Daoy (cell line): Measurements from ENCODE around the gene ACAD9. TPM values are rescaled to one million over a fixed set of nuclear protein-coding genes. Genes with fewer than 3 reads are reported as not detected.

ENCODE experiments used
- DNase-seq: peaks from one replicate; pipeline ENCODE4 v3.0.0-alpha.2; 2015; ENCODE audit warnings: low read depth
- total RNA-seq: library from RNA; depleted of rRNA; stranded (reverse); fragments of >200 nt; shearing (Covaris generic); gene quantifications from 2 replicates; pipeline ENCODE4 v1.2.3, GENCODE V29; 2014; rRNA removed

ACAD9 gene
- total RNA-seq, 1 experiment from 2014 or later, result 34.7 TPM

- DNase-seq, result no peak
Measured at GRCh38 chr3:128933922-128934253, 54.5 kb downstream of the ACAD9 start.

- no peak for DNase-seq
Measured at GRCh38 chr3:128935922-128936321, 56.5 kb downstream of the ACAD9 start.

GRCh38 chr3:128936341-128936740 lies 56.9 kb downstream of the ACAD9 start:
- DNase-seq, result no peak

GRCh38 chr3:128940252-128940651 lies 60.8 kb downstream of the ACAD9 start:
- no peak for DNase-seq

- no peak for DNase-seq
Measured at GRCh38 chr3:128942161-128942952, 62.9 kb downstream of the ACAD9 start.

GRCh38 chr3:128945041-128945877 lies 65.8 kb downstream of the ACAD9 start:
- DNase-seq, result no peak

GRCh38 chr3:128945878-128946175 lies 66.4 kb downstream of the ACAD9 start:
- no peak for DNase-seq

GRCh38 chr3:128946411-128946810 lies 67.0 kb downstream of the ACAD9 start:
- DNase-seq, result peak; percentile 25

- DNase-seq, result no peak
Measured at GRCh38 chr3:128949158-128949557, 69.7 kb downstream of the ACAD9 start.

GRCh38 chr3:128950223-128950938 lies 71.0 kb downstream of the ACAD9 start:
- DNase-seq, result peak; percentile 52

GRCh38 chr3:128956440-128956839 lies 77.0 kb downstream of the ACAD9 start:
- no peak for DNase-seq

Other genes with a start within 250 kb of the ACAD9 start
- 391 and 442 TPM in 2 replicates for gene RPN1, start 228.8 kb upstream of the ACAD9 start, total RNA-seq
- 42.7 and 49.5 TPM in 2 replicates for gene RAB7A, start 153.4 kb upstream of the ACAD9 start, total RNA-seq
- 1.0 TPM in 1 of 2 replicates, not detected in the other for gene CFAP92, start 114.5 kb downstream of the ACAD9 start, total RNA-seq
- gene EFCC1, start 121.7 kb downstream of the ACAD9 start, total RNA-seq, result not detected in 2 replicates
- gene GP9, start 181.2 kb downstream of the ACAD9 start, total RNA-seq, result not detected in 2 replicates
- 11.0 and 16.6 TPM in 2 replicates for gene RAB43, start 242.2 kb downstream of the ACAD9 start, total RNA-seq